K562 (cell line): ENCODE measurements around the gene LIMS2. TPM values are rescaled to one million over a fixed set of nuclear protein-coding genes. Genes with fewer than 3 reads are reported as not detected.

Experiments
- DACH1 ChIP-seq: fragments of 450-650 bp; IDR thresholded peaks from 2 replicates; pipeline ENCODE4 v1.6.1; 2018; ENCODE audit not compliant: partially characterized antibody
- ELF1 ChIP-seq: fragments of 200-800 bp; sonication (Bioruptor generic); IDR thresholded peaks from 2 replicates; pipeline ENCODE4 v1.6.1; 2016; ENCODE audit warnings: missing genetic modification characterization, missing compliant biosample characterization
- ESRRB ChIP-seq: fragments of 250-450 bp; sonication (Bioruptor Pico); IDR thresholded peaks from 2 replicates; pipeline ENCODE4 v1.5.0; 2020; ENCODE audit warnings: mild to moderate bottlenecking, moderate library complexity, borderline replicate concordance
- HDAC1 ChIP-seq, 2 experiments: fragments of 450-650 bp; IDR thresholded peaks; 2 replicates each; pipeline ENCODE4 v1.6.1; 2016 to 2017; ENCODE audit warnings: inconsistent platforms in 1 of 2, mild to moderate bottlenecking in 1 of 2, moderate library complexity in 1 of 2
- HMG20A ChIP-seq: fragments of 450-650 bp; formaldehyde crosslinking; conservative IDR thresholded peaks from 2 replicates; pipeline ENCODE4 v1.4.0; 2020; ENCODE audit warnings: mild to moderate bottlenecking, mixed read lengths
- NCOA1 ChIP-seq: fragments of 450-650 bp; IDR thresholded peaks from 2 replicates; pipeline ENCODE4 v1.6.1; 2016; ENCODE audit warnings: low read depth
- SETDB1 ChIP-seq: IDR thresholded peaks from one replicate; pipeline ENCODE4 v1.6.1; 2012; ENCODE audit warnings: low read length, control low read depth, inconsistent platforms
- SPI1 ChIP-seq: IDR thresholded peaks from 2 replicates; pipeline ENCODE4 v1.6.1; 2011; ENCODE audit warnings: low read depth, low read length, control low read depth, borderline replicate concordance
- STAG1 ChIP-seq: sonication (generic); formaldehyde crosslinking; IDR thresholded peaks from 2 replicates; pipeline ENCODE4 v1.5.0; 2020; ENCODE audit warnings: missing genetic modification reagents, borderline replicate concordance
- STAT5B ChIP-seq: fragments of 250-450 bp; sonication (Bioruptor Pico); IDR thresholded peaks from 2 replicates; pipeline ENCODE4 v1.8.0; 2021; ENCODE audit warnings: mild to moderate bottlenecking, inconsistent platforms
- TOE1 ChIP-seq, 2 experiments: fragments of 450-650 bp in 1 of 2; sonication (generic) in 1 of 2; formaldehyde crosslinking in 1 of 2; IDR thresholded peaks; 2 replicates each; pipeline versions ENCODE4 v1.7.1 to v1.8.0; 2016 to 2022; ENCODE audit warnings: borderline replicate concordance in 2 of 2, mild to moderate bottlenecking in 2 of 2, antibody characterized with exemption in 1 of 2, inconsistent platforms in 1 of 2, low read depth in 1 of 2, missing genetic modification reagents in 1 of 2, moderate library complexity in 1 of 2
- TRIM28 ChIP-seq: fragments of 450-650 bp; IDR thresholded peaks from 2 replicates; pipeline ENCODE4 v1.6.1; 2017
- TSC22D4 ChIP-seq: fragments of 450-650 bp; IDR thresholded peaks from 2 replicates; pipeline ENCODE4 v1.6.1; 2016; ENCODE audit warnings: missing genetic modification characterization, missing biosample characterization, control low read depth
- XRCC5 ChIP-seq: fragments of 200-400 bp; formaldehyde crosslinking; IDR thresholded peaks from 2 replicates; pipeline ENCODE4 v1.6.1; 2017; ENCODE audit warnings: low read depth, mild to moderate bottlenecking, low read length
- ZNF175 ChIP-seq: fragments of 200-800 bp; sonication (Bioruptor generic); IDR thresholded peaks from 2 replicates; pipeline ENCODE4 v1.6.1; 2016; ENCODE audit warnings: low read depth, mild to moderate bottlenecking, missing genetic modification characterization, missing compliant biosample characterization
- ZNF263 ChIP-seq: sonication (generic); formaldehyde crosslinking; IDR thresholded peaks from 2 replicates; pipeline ENCODE4 v1.8.0; 2022; ENCODE audit warnings: mild to moderate bottlenecking, missing genetic modification reagents, borderline replicate concordance
- ZNF324 ChIP-seq: fragments of 250-450 bp; sonication (Bioruptor Pico); IDR thresholded peaks from 2 replicates; pipeline ENCODE4 v1.4.0; 2020; ENCODE audit warnings: mild to moderate bottlenecking
- polyA plus RNA-seq, 8 experiments: library from polyadenylated mRNA; depleted of rRNA in 4 of 8; stranded (reverse) in 5 of 8; unstranded in 3 of 8; fragments of >200 nt; fragmentation: Nextera tagmentation in 2 of 8; fragmentation: Illumina TruSeq in 1 of 8; extraction: Ambion mirVana in 2 of 8; extraction: Trizol in 1 of 8; gene quantifications; 2 replicates each; pipeline versions ENCODE4 v1.2.1 to v1.2.3, GENCODE V29; 2011 to 2014; ENCODE audit warnings: inconsistent platforms in 1 of 8, missing spikeins in 1 of 8
- total RNA-seq, 7 experiments: library from RNA; depleted of rRNA in 6 of 7; stranded (reverse); fragments of >200 nt in 6 of 7; fragmentation: Illumina TruSeq in 2 of 7; extraction: Trizol in 2 of 7; gene quantifications; 2 replicates each; pipeline versions ENCODE4 v1.2.1 to v1.2.3, GENCODE V29; 2011 to 2021; ENCODE audit warnings: low replicate concordance in 1 of 7
- TF ChIP-seq, protein P1 (sequence below): sonication (generic); formaldehyde crosslinking; IDR thresholded peaks from 2 replicates; pipeline ENCODE4 v1.8.0; 2023; ENCODE audit warnings: missing genetic modification reagents, mild to moderate bottlenecking, borderline replicate concordance
- TF ChIP-seq, protein P2 (sequence below): fragments of 250-450 bp; sonication (Bioruptor Pico); IDR thresholded peaks from 2 replicates; pipeline ENCODE4 v1.4.0; 2020; ENCODE audit warnings: mild to moderate bottlenecking, moderate library complexity
- TF ChIP-seq, protein P3 (sequence below): fragments of 250-450 bp; sonication (Bioruptor Pico); IDR thresholded peaks from 2 replicates; pipeline ENCODE4 v1.4.0; 2020; ENCODE audit warnings: mild to moderate bottlenecking, moderate library complexity

Gene LIMS2
- total and polyA plus RNA-seq, 9 of the 15 experiments (the other 6 are each of a cell fraction or from before 2014, with no cell fraction given) = 0.04 to 0.22 TPM; not detected in 7

DNA sequence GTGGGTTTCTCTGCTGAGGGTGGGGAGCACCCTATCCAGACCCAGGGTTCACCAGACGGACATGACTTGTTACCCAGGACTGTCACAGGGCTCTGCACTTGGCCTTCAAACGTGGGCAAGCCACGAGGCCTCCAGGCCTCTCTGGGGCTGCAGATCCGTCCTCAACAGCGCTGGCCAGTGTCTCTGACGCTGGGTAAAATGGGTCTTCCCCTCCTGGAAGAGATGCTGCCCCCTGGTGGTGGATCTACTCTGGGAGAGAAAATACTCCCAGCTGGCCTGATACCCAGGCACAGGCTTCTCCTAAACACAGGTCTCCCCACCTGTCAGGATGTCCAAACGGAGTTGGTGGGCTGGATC, 25.7 kb downstream of the LIMS2 start (continued):
- TF ChIP-seq, protein P1, sequence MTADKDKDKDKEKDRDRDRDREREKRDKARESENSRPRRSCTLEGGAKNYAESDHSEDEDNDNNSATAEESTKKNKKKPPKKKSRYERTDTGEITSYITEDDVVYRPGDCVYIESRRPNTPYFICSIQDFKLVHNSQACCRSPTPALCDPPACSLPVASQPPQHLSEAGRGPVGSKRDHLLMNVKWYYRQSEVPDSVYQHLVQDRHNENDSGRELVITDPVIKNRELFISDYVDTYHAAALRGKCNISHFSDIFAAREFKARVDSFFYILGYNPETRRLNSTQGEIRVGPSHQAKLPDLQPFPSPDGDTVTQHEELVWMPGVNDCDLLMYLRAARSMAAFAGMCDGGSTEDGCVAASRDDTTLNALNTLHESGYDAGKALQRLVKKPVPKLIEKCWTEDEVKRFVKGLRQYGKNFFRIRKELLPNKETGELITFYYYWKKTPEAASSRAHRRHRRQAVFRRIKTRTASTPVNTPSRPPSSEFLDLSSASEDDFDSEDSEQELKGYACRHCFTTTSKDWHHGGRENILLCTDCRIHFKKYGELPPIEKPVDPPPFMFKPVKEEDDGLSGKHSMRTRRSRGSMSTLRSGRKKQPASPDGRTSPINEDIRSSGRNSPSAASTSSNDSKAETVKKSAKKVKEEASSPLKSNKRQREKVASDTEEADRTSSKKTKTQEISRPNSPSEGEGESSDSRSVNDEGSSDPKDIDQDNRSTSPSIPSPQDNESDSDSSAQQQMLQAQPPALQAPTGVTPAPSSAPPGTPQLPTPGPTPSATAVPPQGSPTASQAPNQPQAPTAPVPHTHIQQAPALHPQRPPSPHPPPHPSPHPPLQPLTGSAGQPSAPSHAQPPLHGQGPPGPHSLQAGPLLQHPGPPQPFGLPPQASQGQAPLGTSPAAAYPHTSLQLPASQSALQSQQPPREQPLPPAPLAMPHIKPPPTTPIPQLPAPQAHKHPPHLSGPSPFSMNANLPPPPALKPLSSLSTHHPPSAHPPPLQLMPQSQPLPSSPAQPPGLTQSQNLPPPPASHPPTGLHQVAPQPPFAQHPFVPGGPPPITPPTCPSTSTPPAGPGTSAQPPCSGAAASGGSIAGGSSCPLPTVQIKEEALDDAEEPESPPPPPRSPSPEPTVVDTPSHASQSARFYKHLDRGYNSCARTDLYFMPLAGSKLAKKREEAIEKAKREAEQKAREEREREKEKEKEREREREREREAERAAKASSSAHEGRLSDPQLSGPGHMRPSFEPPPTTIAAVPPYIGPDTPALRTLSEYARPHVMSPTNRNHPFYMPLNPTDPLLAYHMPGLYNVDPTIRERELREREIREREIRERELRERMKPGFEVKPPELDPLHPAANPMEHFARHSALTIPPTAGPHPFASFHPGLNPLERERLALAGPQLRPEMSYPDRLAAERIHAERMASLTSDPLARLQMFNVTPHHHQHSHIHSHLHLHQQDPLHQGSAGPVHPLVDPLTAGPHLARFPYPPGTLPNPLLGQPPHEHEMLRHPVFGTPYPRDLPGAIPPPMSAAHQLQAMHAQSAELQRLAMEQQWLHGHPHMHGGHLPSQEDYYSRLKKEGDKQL (CRISPR knock-in tag) = no peak
- no peak for TF ChIP-seq ZNF324 (CRISPR knock-in tag)
- TF ChIP-seq TOE1 (IDR thresholded peaks at IDR 0.05; ENCODE audit: borderline replicate concordance) = no peak
- TF ChIP-seq TOE1 (CRISPR knock-in tag; IDR thresholded peaks at IDR 0.05; ENCODE audit: borderline replicate concordance, low read depth) = no peak
- TF ChIP-seq SETDB1 = no peak
- TF ChIP-seq DACH1 = no peak
- TF ChIP-seq HDAC1 (IDR thresholded peaks at IDR 0.05) = no peak
- TF ChIP-seq HMG20A (CRISPR knock-in tag) = no peak
- no peak for TF ChIP-seq ELF1 (tag)
- TF ChIP-seq TSC22D4 (tag) = no peak
- no peak for TF ChIP-seq STAT5B (CRISPR knock-in tag)
- TF ChIP-seq TRIM28 = no peak
- TF ChIP-seq SPI1 = no peak
- TF ChIP-seq, protein P2, sequence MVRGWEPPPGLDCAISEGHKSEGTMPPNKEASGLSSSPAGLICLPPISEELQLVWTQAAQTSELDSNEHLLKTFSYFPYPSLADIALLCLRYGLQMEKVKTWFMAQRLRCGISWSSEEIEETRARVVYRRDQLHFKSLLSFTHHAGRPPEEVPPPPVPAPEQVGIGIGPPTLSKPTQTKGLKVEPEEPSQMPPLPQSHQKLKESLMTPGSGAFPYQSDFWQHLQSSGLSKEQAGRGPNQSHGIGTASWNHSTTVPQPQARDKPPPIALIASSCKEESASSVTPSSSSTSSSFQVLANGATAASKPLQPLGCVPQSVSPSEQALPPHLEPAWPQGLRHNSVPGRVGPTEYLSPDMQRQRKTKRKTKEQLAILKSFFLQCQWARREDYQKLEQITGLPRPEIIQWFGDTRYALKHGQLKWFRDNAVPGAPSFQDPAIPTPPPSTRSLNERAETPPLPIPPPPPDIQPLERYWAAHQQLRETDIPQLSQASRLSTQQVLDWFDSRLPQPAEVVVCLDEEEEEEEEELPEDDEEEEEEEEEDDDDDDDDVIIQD = no peak
- no peak for TF ChIP-seq ZNF263
- peak; percentile 41; the same call in 1 of the 2 replicates for TF ChIP-seq XRCC5
- TF ChIP-seq ZNF175 = no peak
- TF ChIP-seq STAG1 = peak; percentile 49; the same call in 1 of the 2 replicates
- no peak for TF ChIP-seq ESRRB
- TF ChIP-seq NCOA1 = no peak
- TF ChIP-seq, protein P3, sequence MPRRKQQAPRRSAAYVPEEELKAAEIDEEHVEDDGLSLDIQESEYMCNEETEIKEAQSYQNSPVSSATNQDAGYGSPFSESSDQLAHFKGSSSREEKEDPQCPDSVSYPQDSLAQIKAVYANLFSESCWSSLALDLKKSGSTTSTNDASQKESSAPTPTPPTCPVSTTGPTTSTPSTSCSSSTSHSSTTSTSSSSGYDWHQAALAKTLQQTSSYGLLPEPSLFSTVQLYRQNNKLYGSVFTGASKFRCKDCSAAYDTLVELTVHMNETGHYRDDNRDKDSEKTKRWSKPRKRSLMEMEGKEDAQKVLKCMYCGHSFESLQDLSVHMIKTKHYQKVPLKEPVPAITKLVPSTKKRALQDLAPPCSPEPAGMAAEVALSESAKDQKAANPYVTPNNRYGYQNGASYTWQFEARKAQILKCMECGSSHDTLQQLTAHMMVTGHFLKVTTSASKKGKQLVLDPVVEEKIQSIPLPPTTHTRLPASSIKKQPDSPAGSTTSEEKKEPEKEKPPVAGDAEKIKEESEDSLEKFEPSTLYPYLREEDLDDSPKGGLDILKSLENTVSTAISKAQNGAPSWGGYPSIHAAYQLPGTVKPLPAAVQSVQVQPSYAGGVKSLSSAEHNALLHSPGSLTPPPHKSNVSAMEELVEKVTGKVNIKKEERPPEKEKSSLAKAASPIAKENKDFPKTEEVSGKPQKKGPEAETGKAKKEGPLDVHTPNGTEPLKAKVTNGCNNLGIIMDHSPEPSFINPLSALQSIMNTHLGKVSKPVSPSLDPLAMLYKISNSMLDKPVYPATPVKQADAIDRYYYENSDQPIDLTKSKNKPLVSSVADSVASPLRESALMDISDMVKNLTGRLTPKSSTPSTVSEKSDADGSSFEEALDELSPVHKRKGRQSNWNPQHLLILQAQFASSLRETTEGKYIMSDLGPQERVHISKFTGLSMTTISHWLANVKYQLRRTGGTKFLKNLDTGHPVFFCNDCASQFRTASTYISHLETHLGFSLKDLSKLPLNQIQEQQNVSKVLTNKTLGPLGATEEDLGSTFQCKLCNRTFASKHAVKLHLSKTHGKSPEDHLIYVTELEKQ (CRISPR knock-in tag) = no peak
